Stimulated activated naive CD4-positive, alpha-beta T cell (primary cell): ENCODE data around the gene ZNF688.
A peak's percentile ranks its signal among the peaks of the same experiment; 100 is the strongest.
"Not testable (repeated sequence)": the region's sequence is repeated elsewhere in the genome, so short reads cannot be mapped to it uniquely, and the experiment has no call there.

ENCODE experiments used
- DNase-seq, 6 experiments: peaks; one replicate each; lab custom pipeline; 2025; lab: John Stamatoyannopoulos, UW

ZNF688 gene

GRCh38 chr16:30571445-30572322 lies at the start of gene ZNF688:
ZNF688 (minus strand) TSS chr16:30571714; CDS start chr16:30571629, 85 bp downstream.
- DNase-seq = peak; percentile 87 to 98 (median 95)

GRCh38 chr16:30620169-30620568 lies 48.7 kb upstream of the ZNF688 start:
- no peak for DNase-seq

- DNase-seq = no peak
These were observed 48.1 kb upstream of the ZNF688 start for GRCh38 chr16:30619638-30620037.

- no peak for DNase-seq
These were observed 47.7 kb upstream of the ZNF688 start for GRCh38 chr16:30619202-30619601.

GRCh38 chr16:30615358-30616091 lies 44.0 kb upstream of the ZNF688 start:
- peak; percentile 19 to 55 (median 50) for DNase-seq

- peak; percentile 90 to 96 (median 93) for DNase-seq
These were observed 38.7 kb upstream of the ZNF688 start, which contains the start of gene ZNF689 for GRCh38 chr16:30609926-30610839. ZNF689 (minus strand) TSS chr16:30610389; CDS start chr16:30610041, 348 bp downstream.

- peak in 2 of 6 experiments; percentile 10 to 38 for DNase-seq
These were observed 37.8 kb upstream of the ZNF688 start for GRCh38 chr16:30609002-30609925.

- DNase-seq = no peak
These were observed 34.5 kb upstream of the ZNF688 start for GRCh38 chr16:30606004-30606403.

GRCh38 chr16:30605158-30605557 lies 33.6 kb upstream of the ZNF688 start:
- no peak for DNase-seq

GRCh38 chr16:30604316-30604947 lies 32.9 kb upstream of the ZNF688 start:
- no peak for DNase-seq

- no peak for DNase-seq
These were observed 32.4 kb upstream of the ZNF688 start for GRCh38 chr16:30603945-30604315.

GRCh38 chr16:30602616-30603277 lies 31.2 kb upstream of the ZNF688 start:
- no peak for DNase-seq

GRCh38 chr16:30601966-30602365 lies 30.5 kb upstream of the ZNF688 start:
- DNase-seq = no peak

- no peak for DNase-seq
These were observed 29.4 kb upstream of the ZNF688 start for GRCh38 chr16:30600929-30601328.

- no peak for DNase-seq
These were observed 28.7 kb upstream of the ZNF688 start for GRCh38 chr16:30600215-30600614.

GRCh38 chr16:30592871-30593270 lies 21.4 kb upstream of the ZNF688 start:
- DNase-seq = no peak

GRCh38 chr16:30590869-30591268 lies 19.4 kb upstream of the ZNF688 start:
- not testable (repeated sequence) for DNase-seq

- not testable (repeated sequence) for DNase-seq
These were observed 18.1 kb upstream of the ZNF688 start for GRCh38 chr16:30589582-30589981.

GRCh38 chr16:30588651-30589050 lies 17.1 kb upstream of the ZNF688 start:
- no peak for DNase-seq
